ENCODE results near the gene OR5AN1.
"Not testable (repeated sequence)": the region's sequence is repeated elsewhere in the genome, so short reads cannot be mapped to it uniquely, and the experiment has no call there.

Gene OR5AN1

GRCh38 chr11:59358595-59358994 lies at the start of gene OR5AN1:
Gene OR5AN1 (plus strand): TSS chr11:59358895. CDS start chr11:59364459, 5,564 bp downstream.
- DNase-seq (ENCODE audit: low spot score) = no peak

- no peak for DNase-seq (ENCODE audit: low spot score)
Observed at GRCh38 chr11:59335001-59335400, 23.7 kb upstream of the OR5AN1 start.

GRCh38 chr11:59336176-59336575 lies 22.5 kb upstream of the OR5AN1 start:
- no peak for DNase-seq (ENCODE audit: low spot score)

GRCh38 chr11:59336931-59337330 lies 21.8 kb upstream of the OR5AN1 start:
- DNase-seq (ENCODE audit: low spot score) = no peak

- not testable (repeated sequence) for DNase-seq (ENCODE audit: low spot score)
Observed at GRCh38 chr11:59349657-59350056, 9.0 kb upstream of the OR5AN1 start.

- DNase-seq (ENCODE audit: low spot score) = no peak
Observed at GRCh38 chr11:59355226-59355625, 3.5 kb upstream of the OR5AN1 start.

- DNase-seq (ENCODE audit: low spot score) = no peak
Observed at GRCh38 chr11:59356561-59356960, 2.1 kb upstream of the OR5AN1 start.

- no peak for DNase-seq (ENCODE audit: low spot score)
Observed at GRCh38 chr11:59358020-59358419, 675 bp upstream of the OR5AN1 start.

- no peak for DNase-seq (ENCODE audit: low spot score)
Observed at GRCh38 chr11:59365232-59366018, 6.7 kb downstream of the OR5AN1 start.

GRCh38 chr11:59368238-59369022 lies 9.7 kb downstream of the OR5AN1 start:
- DNase-seq (ENCODE audit: low spot score) = no peak

GRCh38 chr11:59372324-59372723 lies 13.6 kb downstream of the OR5AN1 start:
- DNase-seq (ENCODE audit: low spot score) = not testable (repeated sequence)

GRCh38 chr11:59380263-59381059 lies 21.8 kb downstream of the OR5AN1 start:
- no peak for DNase-seq (ENCODE audit: low spot score)

- DNase-seq (ENCODE audit: low spot score) = no peak
Observed at GRCh38 chr11:59394186-59394585, 35.5 kb downstream of the OR5AN1 start.

GRCh38 chr11:59400461-59401261 lies 42.0 kb downstream of the OR5AN1 start:
- no peak for DNase-seq (ENCODE audit: low spot score)

GRCh38 chr11:59401262-59401552 lies 42.5 kb downstream of the OR5AN1 start:
- DNase-seq (ENCODE audit: low spot score) = no peak

- DNase-seq (ENCODE audit: low spot score) = no peak
Observed at GRCh38 chr11:59403546-59403945, 44.9 kb downstream of the OR5AN1 start.

- no peak for DNase-seq (ENCODE audit: low spot score)
Observed at GRCh38 chr11:59413646-59414045, 55.0 kb downstream of the OR5AN1 start.

- DNase-seq (ENCODE audit: low spot score) = no peak
Observed at GRCh38 chr11:59415111-59415510, 56.4 kb downstream of the OR5AN1 start.

GRCh38 chr11:59416613-59417012 lies 57.9 kb downstream of the OR5AN1 start:
- DNase-seq (ENCODE audit: low spot score) = no peak

GRCh38 chr11:59417023-59417422 lies 58.3 kb downstream of the OR5AN1 start:
- DNase-seq (ENCODE audit: low spot score) = no peak

GRCh38 chr11:59418156-59418555 lies 59.5 kb downstream of the OR5AN1 start:
- DNase-seq (ENCODE audit: low spot score) = no peak
